Lung (tissue), 12 donors: ENCODE results near the gene AK8. TPM values are rescaled to one million over a fixed set of nuclear protein-coding genes. Genes with fewer than 3 reads are reported as not detected.

Experiments
- ATAC-seq: fragments of 200-7000 bp; cut with Tn5 transposase; one replicate; pipeline ENCODE4 v1.9.1; 2020; ENCODE audit warnings: moderate number of reproducible peaks; ENCODE audit not compliant: insufficient read depth, low FRiP score
- DNase-seq, 3 donors: peaks; one replicate each; pipeline ENCODE4 v3.0.0-alpha.2; 2013 to 2017
- H3K27ac ChIP-seq, 2 donors: one replicate each; pipeline ENCODE4 v1.5.1; 2013; ENCODE audit warnings: mild to moderate bottlenecking in 2 of 2, moderate library complexity in 2 of 2, control low read depth in 1 of 2, inconsistent platforms in 1 of 2, low read depth in 1 of 2, low read length in 1 of 2
- H3K27me3 ChIP-seq, 3 donors: one replicate each; pipeline ENCODE4 v1.5.1; 2013; ENCODE audit warnings: low read length in 2 of 3; ENCODE audit not compliant: control insufficient read depth in 3 of 3, insufficient read depth in 3 of 3
- H3K36me3 ChIP-seq, 4 donors: one replicate each; pipeline ENCODE4 v1.5.1; 2013; ENCODE audit warnings: low read length in 4 of 4, mild to moderate bottlenecking in 1 of 4, moderate library complexity in 1 of 4; ENCODE audit not compliant: control insufficient read depth in 4 of 4, insufficient read depth in 4 of 4
- H3K4me1 ChIP-seq, 5 donors: one replicate each; pipeline ENCODE4 v1.5.1; 2013; ENCODE audit warnings: low read length in 5 of 5, mild to moderate bottlenecking in 2 of 5, moderate library complexity in 1 of 5; ENCODE audit not compliant: control insufficient read depth in 5 of 5, insufficient read depth in 5 of 5
- H3K4me3 ChIP-seq: one replicate; pipeline ENCODE4 v1.5.1; 2013; ENCODE audit warnings: mild to moderate bottlenecking, control low read depth, moderate library complexity
- H3K9ac ChIP-seq, 2 donors: one replicate each; pipeline ENCODE4 v1.5.1; 2013; ENCODE audit warnings: low read length in 2 of 2, control low read depth in 1 of 2; ENCODE audit not compliant: insufficient read depth in 1 of 2
- H3K9me3 ChIP-seq, 4 donors: one replicate each; pipeline ENCODE4 v1.5.1; 2013; ENCODE audit warnings: low read length in 3 of 4, mild to moderate bottlenecking in 1 of 4, moderate library complexity in 1 of 4; ENCODE audit not compliant: control insufficient read depth in 4 of 4, insufficient read depth in 3 of 4
- WGBS, 2 donors: extraction: QIAGEN DNeasy Blood & Tissue Kit; methylation state at CpG; one replicate each; pipeline ENCODE4 v1.1.7; 2013; 5-methylcytosine and 5-hydroxymethylcytosine counted together
- polyA plus RNA-seq, 2 donors: library from polyadenylated mRNA; stranded (reverse); fragments of 200-250 nt; gene quantifications; one replicate each; pipeline ENCODE4 v1.2.1, GENCODE V29; 2013
- total RNA-seq, 2 donors: library from RNA; depleted of rRNA in 1 of 2; stranded (reverse); fragments of >200 nt in 1 of 2; gene quantifications; one replicate each; pipeline ENCODE4 v1.2.1, GENCODE V29; 2014 to 2021
- TF ChIP-seq, protein P1 (sequence below): IDR thresholded peaks from 2 replicates; pipeline ENCODE4 v1.5.1; 2012; ENCODE audit warnings: mild to moderate bottlenecking; ENCODE audit errors: control extremely low read depth, extremely low read depth
- donor health status: control.
- donor health status: control.
- donor health status: Bipolar disorder and iron deficiency.
- donor health status: healthy.
- donor health status: DM: yes; HTN: yes; CAD: no.

The AK8 gene
- total and polyA plus RNA-seq, 4 donors = 1.9 to 10.6 (median 3.7) TPM

GRCh38 chr9:132824951-132825350 lies 53.1 kb downstream of the AK8 start:
- Histone ChIP-seq H3K27ac (no peak overlapping the region), H3K9ac (no peak overlapping the region), H3K36me3 (no peaks in the 10 kb centered on the region), H3K4me3 (no peak overlapping the region), H3K27me3 (no peaks in the 10 kb centered on the region), H3K9me3 (no peaks in the 10 kb centered on the region), H3K4me1 (no peaks in the 10 kb centered on the region)
- DNase-seq = no peak
- TF ChIP-seq, protein P1, sequence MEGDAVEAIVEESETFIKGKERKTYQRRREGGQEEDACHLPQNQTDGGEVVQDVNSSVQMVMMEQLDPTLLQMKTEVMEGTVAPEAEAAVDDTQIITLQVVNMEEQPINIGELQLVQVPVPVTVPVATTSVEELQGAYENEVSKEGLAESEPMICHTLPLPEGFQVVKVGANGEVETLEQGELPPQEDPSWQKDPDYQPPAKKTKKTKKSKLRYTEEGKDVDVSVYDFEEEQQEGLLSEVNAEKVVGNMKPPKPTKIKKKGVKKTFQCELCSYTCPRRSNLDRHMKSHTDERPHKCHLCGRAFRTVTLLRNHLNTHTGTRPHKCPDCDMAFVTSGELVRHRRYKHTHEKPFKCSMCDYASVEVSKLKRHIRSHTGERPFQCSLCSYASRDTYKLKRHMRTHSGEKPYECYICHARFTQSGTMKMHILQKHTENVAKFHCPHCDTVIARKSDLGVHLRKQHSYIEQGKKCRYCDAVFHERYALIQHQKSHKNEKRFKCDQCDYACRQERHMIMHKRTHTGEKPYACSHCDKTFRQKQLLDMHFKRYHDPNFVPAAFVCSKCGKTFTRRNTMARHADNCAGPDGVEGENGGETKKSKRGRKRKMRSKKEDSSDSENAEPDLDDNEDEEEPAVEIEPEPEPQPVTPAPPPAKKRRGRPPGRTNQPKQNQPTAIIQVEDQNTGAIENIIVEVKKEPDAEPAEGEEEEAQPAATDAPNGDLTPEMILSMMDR = no peak
- 81 to 85% methylated on average over 2 of the region's 2 CpGs for WGBS, 2 donors
- no peak for ATAC-seq

GRCh38 chr9:132824151-132824550 lies 53.9 kb downstream of the AK8 start:
- Histone ChIP-seq H3K27ac (no peak overlapping the region), H3K27me3 (no peaks in the 10 kb centered on the region), H3K4me1 (no peaks in the 10 kb centered on the region), H3K36me3 (no peaks in the 10 kb centered on the region), H3K4me3 (no peak overlapping the region), H3K9me3 (no peaks in the 10 kb centered on the region), H3K9ac (no peak overlapping the region)
- 82 to 92% methylated on average over 8 of the region's 8 CpGs for WGBS, 2 donors
- TF ChIP-seq, protein P1 = no peak
- no peak for DNase-seq
- no peak for ATAC-seq

GRCh38 chr9:132823370-132824145 lies 54.5 kb downstream of the AK8 start:
- TF ChIP-seq, protein P1 = no peak
- H3K9me3 ChIP-seq = no peaks in the 10 kb centered on the region

More at GRCh38 chr9:132823370-132824145, 54.5 kb downstream of the AK8 start:
- DNase-seq (no peak), ATAC-seq (no peak)
- no peak overlapping the region for H3K4me3 ChIP-seq
- WGBS, 2 donors = 76 to 85% methylated on average over 18 of the region's 18 CpGs
- no peaks in the 10 kb centered on the region for H3K27me3 ChIP-seq
- no peaks in the 10 kb centered on the region for H3K4me1 ChIP-seq
- no peak overlapping the region for H3K27ac ChIP-seq
- H3K9ac ChIP-seq = no peak overlapping the region
- H3K36me3 ChIP-seq = no peaks in the 10 kb centered on the region
